Stimulated activated CD8-positive, alpha-beta memory T cell treated with anti-CD3 and anti-CD28 coated beads, Interleukin-15, amount 100 ng/mL, for 1 hour (primary cell): ENCODE measurements around the gene CCDC192.

ENCODE experiments used
- DNase-seq: peaks from one replicate; pipeline ENCODE4 v3.0.0-alpha.2; 2020; ENCODE audit warnings: low read depth

Gene CCDC192

GRCh38 chr5:127985811-127986325 lies 282.7 kb downstream of the CCDC192 start:
- DNase-seq = no peak

DNA sequence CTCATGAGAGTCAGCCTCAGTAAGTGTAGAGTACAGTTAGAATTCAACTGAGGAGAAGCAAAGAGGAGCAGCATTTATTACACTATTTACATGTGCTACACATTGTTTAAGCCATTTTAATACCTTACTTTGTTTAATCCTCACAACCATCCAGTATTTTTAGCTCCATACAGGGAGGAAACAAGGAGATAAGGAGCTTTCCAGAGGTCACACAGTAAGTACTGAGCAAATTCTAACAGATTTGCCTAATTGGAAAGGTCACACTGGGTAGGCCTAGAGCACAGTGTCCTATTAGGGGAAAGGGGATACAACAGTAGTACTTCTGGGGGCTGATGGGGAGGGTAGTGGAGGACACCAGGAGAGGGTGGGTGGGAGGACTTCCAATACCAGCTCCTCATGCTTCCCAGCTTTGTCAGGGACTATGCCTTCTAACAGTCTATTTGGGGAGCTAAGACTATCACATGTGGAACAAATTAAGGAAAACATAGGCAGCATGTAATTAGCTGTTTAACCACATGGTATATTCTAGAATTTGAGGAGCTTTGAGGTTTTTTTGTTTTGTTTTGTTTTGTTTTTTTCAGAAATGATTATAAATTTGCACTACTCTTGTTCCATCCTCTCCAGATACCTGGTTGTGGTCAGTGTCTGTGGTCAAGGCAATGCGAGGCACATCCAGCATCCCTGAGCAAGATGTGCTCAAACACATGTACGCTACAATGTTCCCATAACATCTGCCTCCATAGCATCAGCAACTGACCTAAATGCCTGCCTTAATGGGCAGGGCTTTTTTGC lies 284.4 kb downstream of the CCDC192 start:
- DNase-seq = no peak

DNA sequence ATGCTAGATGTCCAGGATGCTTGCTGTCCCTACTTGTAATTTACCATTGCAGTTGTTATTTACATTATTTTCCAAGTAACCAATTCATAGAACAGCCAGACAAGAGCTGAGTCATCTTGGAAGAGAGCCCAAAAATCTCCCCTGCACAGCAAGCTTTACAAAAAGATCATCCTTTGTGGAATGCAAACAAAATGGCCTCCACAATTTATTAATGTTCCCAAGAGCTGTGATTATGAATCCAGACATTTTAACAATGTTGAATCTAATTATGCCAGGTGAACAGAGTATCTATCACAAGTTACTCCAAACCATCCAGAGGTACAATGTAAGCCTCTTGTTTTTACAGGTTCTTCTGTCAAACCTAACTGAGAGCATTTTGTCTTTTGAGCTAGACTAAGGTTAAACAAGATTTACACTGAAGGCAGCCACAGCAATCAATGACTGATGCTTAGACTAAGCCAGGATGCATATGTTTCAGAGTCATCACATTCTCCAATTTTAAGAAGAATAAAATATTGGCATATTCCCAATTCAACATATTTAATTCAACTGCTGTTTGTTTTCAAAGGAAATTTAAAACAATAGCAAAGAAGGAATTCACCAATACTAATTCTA lies 285.1 kb downstream of the CCDC192 start:
- no peak for DNase-seq
